GM12865 (cell line): ENCODE data around the gene KCNIP3.
A peak's percentile ranks its signal among the peaks of the same experiment; 100 is the strongest.

Source experiments
- DNase-seq: peaks from one replicate; pipeline ENCODE4 v3.0.0; 2010; ENCODE audit warnings: low read depth
- H3K4me3 ChIP-seq: 2 replicates; pipeline ENCODE4 v1.5.1; 2011; ENCODE audit warnings: mild to moderate bottlenecking, low read depth, low read length, control low read depth
- CTCF ChIP-seq: IDR thresholded peaks from 2 replicates; pipeline ENCODE4 v1.5.1; 2011; ENCODE audit warnings: low read length, control low read depth, low read depth, inconsistent platforms; ENCODE audit not compliant: insufficient read depth; ENCODE audit errors: missing control alignments

KCNIP3 gene

GRCh38 chr2:95296011-95296410 lies 1.1 kb upstream of the KCNIP3 start:
- TF ChIP-seq CTCF, result no peak
- H3K4me3 ChIP-seq, result no peak overlapping the region
- DNase-seq, result no peak

GRCh38 chr2:95297639-95298395 lies 670 bp downstream of the KCNIP3 start:
- TF ChIP-seq CTCF, result no peak
- DNase-seq, result no peak

GRCh38 chr2:95298486-95299111 lies 1.5 kb downstream of the KCNIP3 start:
- no peak for TF ChIP-seq CTCF
- H3K4me3 ChIP-seq, result no peak overlapping the region
- DNase-seq, result no peak

More at GRCh38 chr2:95297639-95298395, 670 bp downstream of the KCNIP3 start:
- no peak overlapping the region for H3K4me3 ChIP-seq

- H3K4me3 ChIP-seq, result no peak overlapping the region
- no peak for TF ChIP-seq CTCF
- DNase-seq, result no peak
Measured at GRCh38 chr2:95299961-95300360, 2.8 kb downstream of the KCNIP3 start.

GRCh38 chr2:95300450-95300849 lies 3.3 kb downstream of the KCNIP3 start:
- DNase-seq, result peak; percentile 39
- TF ChIP-seq CTCF, result no peak
- no peak overlapping the region for H3K4me3 ChIP-seq

- DNase-seq, result no peak
- no peak for TF ChIP-seq CTCF
- H3K4me3 ChIP-seq, result no peak overlapping the region
Measured at GRCh38 chr2:95301186-95301585, 4.0 kb downstream of the KCNIP3 start.
